Neural crest cell (in vitro differentiated cells): ENCODE data around the gene DENND5B. TPM values are rescaled to one million over a fixed set of nuclear protein-coding genes. Genes with fewer than 3 reads are reported as not detected.

Source experiments
- DNase-seq: peaks from one replicate; pipeline ENCODE4 v3.0.0; 2021; ENCODE audit warnings: low read depth, mixed read lengths, low spot score
- H3K27ac Mint-ChIP-seq: one replicate; pipeline ENCODE4 v1.8.0; 2021; ENCODE audit warnings: mild to moderate bottlenecking, mixed read lengths; ENCODE audit not compliant: unreplicated experiment
- H3K27me3 Mint-ChIP-seq: 2 replicates; pipeline ENCODE4 v1.8.0; 2021; ENCODE audit warnings: low read depth, mild to moderate bottlenecking, mixed read lengths
- H3K36me3 Mint-ChIP-seq: 2 replicates; pipeline ENCODE4 v1.8.0; 2021; ENCODE audit warnings: low read depth, mild to moderate bottlenecking, mixed read lengths
- H3K4me1 Mint-ChIP-seq: 2 replicates; pipeline ENCODE4 v1.8.0; 2021; ENCODE audit warnings: mixed read lengths
- H3K4me3 Mint-ChIP-seq: one replicate; pipeline ENCODE4 v1.8.0; 2021; ENCODE audit warnings: mild to moderate bottlenecking, mixed read lengths
- H3K9me3 Mint-ChIP-seq: 2 replicates; pipeline ENCODE4 v1.8.0; 2021; ENCODE audit warnings: mixed read lengths
- total RNA-seq: library from RNA; stranded (reverse); gene quantifications from 2 replicates; pipeline ENCODE4 v1.2.1, GENCODE V29; 2021
- TF ChIP-seq, protein P1 (sequence below): fragments of 200-600 bp; sonication (generic); conservative IDR thresholded peaks from 2 replicates; pipeline ENCODE4 v1.5.0; 2021; ENCODE audit warnings: antibody characterized with exemption, mild to moderate bottlenecking

The DENND5B gene
- total RNA-seq, 1 donor from 2014 or later: 33.2 TPM

DNA sequence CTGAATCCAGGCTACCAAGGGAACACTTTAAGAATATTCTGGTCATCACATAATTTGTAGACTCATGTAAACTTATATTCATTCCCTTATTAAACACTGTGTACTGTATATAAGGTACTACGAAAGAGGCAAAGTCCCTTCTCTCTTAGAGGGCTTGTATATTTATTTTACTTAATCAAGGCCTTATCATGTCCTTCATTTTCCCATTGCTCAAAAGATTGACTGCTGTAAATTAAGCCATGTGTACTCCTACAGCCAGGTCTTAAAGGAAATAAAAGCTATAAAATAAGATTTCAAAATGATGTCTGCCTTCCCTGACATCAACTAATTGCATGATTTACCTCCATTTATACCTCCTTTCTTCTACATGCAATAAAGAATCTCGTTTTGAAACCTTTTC lies 5.0 kb downstream of the DENND5B start:
- H3K36me3 Mint-ChIP-seq: peaks cover 4% of the 10 kb centered on the region
- H3K4me3 Mint-ChIP-seq: no peak overlapping the region
- TF ChIP-seq, protein P1, sequence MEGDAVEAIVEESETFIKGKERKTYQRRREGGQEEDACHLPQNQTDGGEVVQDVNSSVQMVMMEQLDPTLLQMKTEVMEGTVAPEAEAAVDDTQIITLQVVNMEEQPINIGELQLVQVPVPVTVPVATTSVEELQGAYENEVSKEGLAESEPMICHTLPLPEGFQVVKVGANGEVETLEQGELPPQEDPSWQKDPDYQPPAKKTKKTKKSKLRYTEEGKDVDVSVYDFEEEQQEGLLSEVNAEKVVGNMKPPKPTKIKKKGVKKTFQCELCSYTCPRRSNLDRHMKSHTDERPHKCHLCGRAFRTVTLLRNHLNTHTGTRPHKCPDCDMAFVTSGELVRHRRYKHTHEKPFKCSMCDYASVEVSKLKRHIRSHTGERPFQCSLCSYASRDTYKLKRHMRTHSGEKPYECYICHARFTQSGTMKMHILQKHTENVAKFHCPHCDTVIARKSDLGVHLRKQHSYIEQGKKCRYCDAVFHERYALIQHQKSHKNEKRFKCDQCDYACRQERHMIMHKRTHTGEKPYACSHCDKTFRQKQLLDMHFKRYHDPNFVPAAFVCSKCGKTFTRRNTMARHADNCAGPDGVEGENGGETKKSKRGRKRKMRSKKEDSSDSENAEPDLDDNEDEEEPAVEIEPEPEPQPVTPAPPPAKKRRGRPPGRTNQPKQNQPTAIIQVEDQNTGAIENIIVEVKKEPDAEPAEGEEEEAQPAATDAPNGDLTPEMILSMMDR: no peak
- DNase-seq: no peak
- no peak overlapping the region for H3K27ac Mint-ChIP-seq
- H3K27me3 Mint-ChIP-seq: no peaks in the 10 kb centered on the region
- H3K9me3 Mint-ChIP-seq: no peaks in the 10 kb centered on the region
- H3K4me1 Mint-ChIP-seq: peaks cover 52% of the 10 kb centered on the region

DNA sequence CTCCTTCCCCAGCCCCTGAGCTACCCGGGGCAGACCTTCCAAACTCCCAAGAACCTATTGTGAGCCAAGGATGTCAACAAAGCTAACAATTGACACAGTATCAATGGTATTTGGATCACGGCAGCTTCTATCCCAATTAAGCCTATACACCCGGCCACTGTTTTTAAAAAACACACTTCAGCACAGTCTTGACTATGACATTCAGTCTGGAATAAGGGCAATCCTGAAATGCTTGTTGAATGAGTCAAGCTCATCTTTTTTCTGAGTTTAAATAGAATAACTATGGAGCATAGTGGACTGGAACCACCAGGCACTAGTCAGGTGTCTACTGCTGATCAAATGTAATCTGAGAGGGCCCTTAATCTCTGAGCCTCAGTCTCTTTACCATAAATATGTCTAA lies 5.7 kb downstream of the DENND5B start:
- Mint-ChIP-seq H3K4me3 (peak overlapping the region; percentile 36), H3K4me1 (peaks cover 52% of the 10 kb centered on the region), H3K27me3 (no peaks in the 10 kb centered on the region), H3K9me3 (no peaks in the 10 kb centered on the region), H3K36me3 (peaks cover 4% of the 10 kb centered on the region), H3K27ac (peak overlapping the region; percentile 75)
- DNase-seq: no peak
- TF ChIP-seq, protein P1: no peak

DNA sequence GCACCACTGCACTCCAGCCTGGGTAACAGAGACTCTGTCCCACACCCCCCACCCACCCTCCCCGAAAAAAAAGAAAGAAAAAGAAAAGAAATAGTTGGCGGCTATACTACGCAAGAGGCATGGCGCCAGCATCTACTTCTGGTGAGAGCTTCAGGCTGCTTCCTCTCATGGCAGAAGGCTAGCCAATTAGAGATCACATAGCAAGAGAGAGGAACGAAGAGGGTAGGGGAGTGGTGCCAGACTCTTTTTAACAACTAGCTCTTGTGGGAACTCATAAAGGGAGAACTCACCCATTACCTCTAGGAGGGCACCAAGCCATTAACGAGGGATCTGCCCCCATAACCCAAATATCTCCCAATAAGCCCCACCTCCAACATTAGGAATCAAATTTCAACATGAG lies 6.2 kb downstream of the DENND5B start:
- peaks cover 51% of the 10 kb centered on the region for H3K4me1 Mint-ChIP-seq
- H3K4me3 Mint-ChIP-seq: peak overlapping the region; percentile 36
- TF ChIP-seq, protein P1: no peak
- no peaks in the 10 kb centered on the region for H3K9me3 Mint-ChIP-seq
- H3K36me3 Mint-ChIP-seq: peaks cover 4% of the 10 kb centered on the region
- H3K27ac Mint-ChIP-seq: peak overlapping the region; percentile 75
- H3K27me3 Mint-ChIP-seq: no peaks in the 10 kb centered on the region
- no peak for DNase-seq

DNA sequence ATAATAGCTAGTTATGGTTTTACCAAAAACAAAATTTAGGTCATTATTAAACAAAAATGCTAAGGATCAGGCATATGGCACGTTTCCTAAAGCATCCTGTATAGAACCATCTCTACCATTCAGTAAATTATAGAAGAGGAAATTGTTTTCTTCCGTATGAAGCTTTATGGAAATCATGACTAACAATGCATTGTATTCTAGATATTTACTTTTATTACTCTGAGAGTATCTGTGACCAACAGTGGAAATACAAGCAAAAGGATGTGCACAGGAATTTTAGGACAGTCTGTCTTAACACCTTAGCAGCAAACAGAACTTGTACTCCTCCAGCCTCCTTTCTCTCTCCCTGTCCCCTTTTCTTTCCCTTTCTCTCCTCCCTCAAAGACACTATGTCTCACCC lies 7.1 kb downstream of the DENND5B start:
- Mint-ChIP-seq H3K4me1 (peaks cover 45% of the 10 kb centered on the region), H3K4me3 (no peak overlapping the region), H3K9me3 (no peaks in the 10 kb centered on the region), H3K27ac (no peak overlapping the region), H3K36me3 (peaks cover 4% of the 10 kb centered on the region), H3K27me3 (no peaks in the 10 kb centered on the region)
- TF ChIP-seq, protein P1: no peak
- no peak for DNase-seq

DNA sequence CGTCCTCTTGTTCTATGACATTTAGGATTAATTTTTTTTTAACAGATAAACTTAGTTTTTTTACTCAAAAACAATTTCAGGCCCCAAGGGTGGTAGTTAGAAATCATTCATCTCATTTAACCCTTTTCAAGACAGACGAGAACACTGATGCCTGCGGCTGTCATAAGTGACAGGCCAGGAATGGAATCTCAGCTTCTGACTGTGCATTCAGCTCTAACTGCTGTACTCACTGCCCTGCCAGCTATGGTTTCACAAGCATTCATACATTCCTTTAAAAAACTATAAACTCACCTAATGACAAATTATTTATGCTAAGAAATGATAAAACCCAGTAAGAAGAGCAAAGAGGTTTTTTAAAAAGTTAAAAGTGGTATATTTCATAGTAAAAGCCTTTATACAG lies 8.8 kb downstream of the DENND5B start:
- H3K9me3 Mint-ChIP-seq: no peaks in the 10 kb centered on the region
- H3K27me3 Mint-ChIP-seq: no peaks in the 10 kb centered on the region
- H3K36me3 Mint-ChIP-seq: peaks cover 4% of the 10 kb centered on the region
- no peak overlapping the region for H3K27ac Mint-ChIP-seq
- H3K4me1 Mint-ChIP-seq: peaks cover 41% of the 10 kb centered on the region
- no peak overlapping the region for H3K4me3 Mint-ChIP-seq
- TF ChIP-seq, protein P1: no peak
- no peak for DNase-seq

DNA sequence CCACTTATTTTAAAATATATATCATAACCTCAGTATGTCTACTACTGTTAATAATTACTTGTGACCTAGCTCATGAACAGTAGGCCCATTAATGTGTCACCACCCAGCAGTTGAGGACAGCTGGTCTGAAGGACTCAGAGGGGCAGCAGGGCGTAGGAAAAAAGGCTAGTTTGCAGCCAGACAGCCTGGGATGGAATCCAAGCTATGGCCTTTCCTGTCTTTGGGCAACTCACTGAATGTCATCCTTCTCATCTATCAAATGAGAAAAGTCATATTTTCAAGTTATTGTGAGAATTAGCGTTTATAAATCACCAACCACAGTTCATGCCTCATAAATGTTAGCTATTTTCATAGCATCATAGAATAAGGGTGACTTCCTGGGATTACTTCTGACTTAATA lies 12.3 kb downstream of the DENND5B start:
- TF ChIP-seq, protein P1: no peak
- no peak overlapping the region for H3K27ac Mint-ChIP-seq
- no peaks in the 10 kb centered on the region for H3K27me3 Mint-ChIP-seq
- H3K4me1 Mint-ChIP-seq: peaks cover 45% of the 10 kb centered on the region
- DNase-seq: no peak
- no peak overlapping the region for H3K4me3 Mint-ChIP-seq
- H3K9me3 Mint-ChIP-seq: no peaks in the 10 kb centered on the region
- H3K36me3 Mint-ChIP-seq: no peaks in the 10 kb centered on the region
